HPDE6-E6E7 (cell line): Measurements from ENCODE around the gene TOP3A.
"Not testable (repeated sequence)": the region's sequence is repeated elsewhere in the genome, so short reads cannot be mapped to it uniquely, and the experiment has no call there.

Experiments
- DNase-seq: peaks from one replicate; pipeline ENCODE4 v3.0.0; 2011; ENCODE audit warnings: missing footprints; ENCODE audit errors: extremely low spot score

The TOP3A gene

GRCh38 chr17:18314731-18315561 lies at the start of gene TOP3A, which contains the start of gene SMCR8:
Gene TOP3A, minus strand, starts transcription at chr17:18314994. Its CDS starts 216 bp downstream, at chr17:18314778.
Gene SMCR8, plus strand, starts transcription at chr17:18315293. Its CDS starts 497 bp downstream, at chr17:18315790.
- DNase-seq, result peak; percentile 96

GRCh38 chr17:18364166-18364565 lies 49.4 kb upstream of the TOP3A start:
- no peak for DNase-seq

- DNase-seq, result peak; percentile 93
These were observed 48.6 kb upstream of the TOP3A start, which contains the start of gene SHMT1 for GRCh38 chr17:18363101-18364049. Gene SHMT1, minus strand, starts transcription at chr17:18363550. Its CDS starts 7,569 bp downstream, at chr17:18355981.

- peak; percentile 20 for DNase-seq
These were observed 47.9 kb upstream of the TOP3A start for GRCh38 chr17:18362698-18363100.

- no peak for DNase-seq
These were observed 47.3 kb upstream of the TOP3A start for GRCh38 chr17:18361837-18362697.

- no peak for DNase-seq
These were observed 45.7 kb upstream of the TOP3A start for GRCh38 chr17:18360518-18360917.

GRCh38 chr17:18356624-18357023 lies 41.8 kb upstream of the TOP3A start:
- no peak for DNase-seq

- DNase-seq, result no peak
These were observed 38.7 kb upstream of the TOP3A start for GRCh38 chr17:18353541-18353940.

GRCh38 chr17:18344021-18344420 lies 29.2 kb upstream of the TOP3A start:
- no peak for DNase-seq

GRCh38 chr17:18339933-18340332 lies 25.1 kb upstream of the TOP3A start:
- DNase-seq, result no peak

GRCh38 chr17:18338158-18338557 lies 23.4 kb upstream of the TOP3A start:
- not testable (repeated sequence) for DNase-seq

- no peak for DNase-seq
These were observed 18.2 kb upstream of the TOP3A start for GRCh38 chr17:18332909-18333489.

- no peak for DNase-seq
These were observed 17.1 kb upstream of the TOP3A start for GRCh38 chr17:18331879-18332278.

GRCh38 chr17:18328643-18329204 lies 13.9 kb upstream of the TOP3A start:
- no peak for DNase-seq

GRCh38 chr17:18327556-18327955 lies 12.8 kb upstream of the TOP3A start:
- no peak for DNase-seq

- no peak for DNase-seq
These were observed 12.3 kb upstream of the TOP3A start for GRCh38 chr17:18327093-18327492.

- no peak for DNase-seq
These were observed 11.8 kb upstream of the TOP3A start for GRCh38 chr17:18326572-18326971.

- DNase-seq, result no peak
These were observed 11.2 kb upstream of the TOP3A start for GRCh38 chr17:18326039-18326438.

- no peak for DNase-seq
These were observed 9.6 kb upstream of the TOP3A start for GRCh38 chr17:18324140-18325050.
